Osteoblast (primary cell): Measurements from ENCODE around the gene WFDC12. TPM values are rescaled to one million over a fixed set of nuclear protein-coding genes. Genes with fewer than 3 reads are reported as not detected.

Experiments used
- DNase-seq: peaks from one replicate; pipeline ENCODE4 v3.0.0; 2011; ENCODE audit warnings: low spot score, mixed read lengths; ENCODE audit not compliant: insufficient read length; ENCODE audit errors: missing footprints
- H2AFZ ChIP-seq: 2 replicates; pipeline ENCODE4 v1.6.0; 2011; ENCODE audit warnings: mild to moderate bottlenecking, low read length
- H3K27ac ChIP-seq: 2 replicates; pipeline ENCODE4 v1.5.1; 2011; ENCODE audit warnings: mild to moderate bottlenecking, low read depth, low read length, moderate library complexity
- H3K27me3 ChIP-seq: 2 replicates; pipeline ENCODE4 v1.6.0; 2012; ENCODE audit warnings: mild to moderate bottlenecking, control low read depth, inconsistent platforms, low read length, moderate library complexity; ENCODE audit not compliant: insufficient read depth
- H3K36me3 ChIP-seq: 2 replicates; pipeline ENCODE4 v1.5.1; 2011; ENCODE audit warnings: mild to moderate bottlenecking, low read length, control low read depth, moderate library complexity; ENCODE audit not compliant: insufficient read depth
- H3K4me1 ChIP-seq: 2 replicates; pipeline ENCODE4 v1.5.1; 2011; ENCODE audit warnings: mild to moderate bottlenecking, low read length, control low read depth, moderate library complexity; ENCODE audit not compliant: insufficient read depth
- H3K4me2 ChIP-seq: 2 replicates; pipeline ENCODE4 v1.6.0; 2011; ENCODE audit warnings: mild to moderate bottlenecking, low read length; ENCODE audit not compliant: insufficient read depth
- H3K4me3 ChIP-seq: fragments of 200-600 bp; sonication (generic); 3 replicates; pipeline ENCODE4 v1.5.1; 2012; ENCODE audit warnings: mild to moderate bottlenecking, low read length, inconsistent platforms; ENCODE audit not compliant: insufficient read depth
- H3K79me2 ChIP-seq: 2 replicates; pipeline ENCODE4 v1.6.0; 2012; ENCODE audit warnings: mild to moderate bottlenecking, low read length, control low read depth, inconsistent platforms; ENCODE audit not compliant: insufficient read depth
- H3K9me3 ChIP-seq: 2 replicates; pipeline ENCODE4 v1.5.1; 2011; ENCODE audit warnings: low read depth, low read length, control low read depth
- H4K20me1 ChIP-seq: 2 replicates; pipeline ENCODE4 v1.6.0; 2012; ENCODE audit warnings: mild to moderate bottlenecking, low read length, control low read depth; ENCODE audit not compliant: insufficient read depth
- total RNA-seq: library from RNA; depleted of rRNA; stranded (reverse); fragments of >200 nt; gene quantifications from 2 replicates; pipeline ENCODE4 v1.2.3, GENCODE V29; 2012
- TF ChIP-seq, protein P1 (sequence below): IDR thresholded peaks from 2 replicates; pipeline ENCODE4 v1.5.1; 2011; ENCODE audit warnings: mild to moderate bottlenecking, low read depth, low read length, moderate library complexity; ENCODE audit errors: extremely low read depth

Gene WFDC12
- total RNA-seq, 1 donor: not detected

- Histone ChIP-seq H3K79me2 (no peaks in the 10 kb centered on the region), H3K4me1 (peaks cover 7% of the 10 kb centered on the region), H3K27me3 (no peaks in the 10 kb centered on the region), H3K27ac (no peak overlapping the region), H3K4me3 (no peak overlapping the region), H2AFZ (no peak overlapping the region), H3K9me3 (no peaks in the 10 kb centered on the region), H3K36me3 (peaks cover 31% of the 10 kb centered on the region), H4K20me1 (no peaks in the 10 kb centered on the region), H3K4me2 (no peak overlapping the region)
- no peak for DNase-seq
- TF ChIP-seq, protein P1, sequence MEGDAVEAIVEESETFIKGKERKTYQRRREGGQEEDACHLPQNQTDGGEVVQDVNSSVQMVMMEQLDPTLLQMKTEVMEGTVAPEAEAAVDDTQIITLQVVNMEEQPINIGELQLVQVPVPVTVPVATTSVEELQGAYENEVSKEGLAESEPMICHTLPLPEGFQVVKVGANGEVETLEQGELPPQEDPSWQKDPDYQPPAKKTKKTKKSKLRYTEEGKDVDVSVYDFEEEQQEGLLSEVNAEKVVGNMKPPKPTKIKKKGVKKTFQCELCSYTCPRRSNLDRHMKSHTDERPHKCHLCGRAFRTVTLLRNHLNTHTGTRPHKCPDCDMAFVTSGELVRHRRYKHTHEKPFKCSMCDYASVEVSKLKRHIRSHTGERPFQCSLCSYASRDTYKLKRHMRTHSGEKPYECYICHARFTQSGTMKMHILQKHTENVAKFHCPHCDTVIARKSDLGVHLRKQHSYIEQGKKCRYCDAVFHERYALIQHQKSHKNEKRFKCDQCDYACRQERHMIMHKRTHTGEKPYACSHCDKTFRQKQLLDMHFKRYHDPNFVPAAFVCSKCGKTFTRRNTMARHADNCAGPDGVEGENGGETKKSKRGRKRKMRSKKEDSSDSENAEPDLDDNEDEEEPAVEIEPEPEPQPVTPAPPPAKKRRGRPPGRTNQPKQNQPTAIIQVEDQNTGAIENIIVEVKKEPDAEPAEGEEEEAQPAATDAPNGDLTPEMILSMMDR: no peak
Observed at GRCh38 chr20:45077559-45077958, 46.7 kb downstream of the WFDC12 start.

Other genes with a start within 250 kb of the WFDC12 start
- 121 and 135 TPM in 2 replicates for gene YWHAB, start 238.8 kb downstream of the WFDC12 start, total RNA-seq
- gene PABPC1L, start 214.4 kb downstream of the WFDC12 start, total RNA-seq: 11.2 and 15.6 TPM in 2 replicates
- 16.3 and 18.3 TPM in 2 replicates for gene TOMM34, start 164.1 kb downstream of the WFDC12 start, total RNA-seq
- 33.3 and 33.7 TPM in 2 replicates for gene STK4, start 158.0 kb downstream of the WFDC12 start, total RNA-seq
- 0.59 and 1.1 TPM in 2 replicates for gene KCNS1, start 23.3 kb downstream of the WFDC12 start, total RNA-seq
- not detected in 2 replicates for gene WFDC5, start 9.3 kb downstream of the WFDC12 start, total RNA-seq
- not detected in 2 replicates for gene PI3, start 50.4 kb upstream of the WFDC12 start, total RNA-seq
- gene SEMG1, start 82.6 kb upstream of the WFDC12 start, total RNA-seq: not detected in 2 replicates
- not detected in 2 replicates for gene SEMG2, start 96.9 kb upstream of the WFDC12 start, total RNA-seq
- gene SLPI, start 130.1 kb upstream of the WFDC12 start, total RNA-seq: 1.4 and 2.1 TPM in 2 replicates
- gene RBPJL, start 182.4 kb upstream of the WFDC12 start, total RNA-seq: not detected in 2 replicates
- under 0.01 TPM in 1 of 2 replicates, not detected in the other for gene MATN4, start 183.8 kb upstream of the WFDC12 start, total RNA-seq
- gene SDC4, start 224.0 kb upstream of the WFDC12 start, total RNA-seq: 182 and 267 TPM in 2 replicates
- gene SYS1, start 238.7 kb upstream of the WFDC12 start, total RNA-seq: 26.5 and 31.8 TPM in 2 replicates